NCI-H1105 (cell line): Measurements from ENCODE around the gene LRBA.

Experiments
- DNase-seq: peaks from one replicate; lab custom pipeline; 2025; lab: John Stamatoyannopoulos, UW

The LRBA gene

DNA sequence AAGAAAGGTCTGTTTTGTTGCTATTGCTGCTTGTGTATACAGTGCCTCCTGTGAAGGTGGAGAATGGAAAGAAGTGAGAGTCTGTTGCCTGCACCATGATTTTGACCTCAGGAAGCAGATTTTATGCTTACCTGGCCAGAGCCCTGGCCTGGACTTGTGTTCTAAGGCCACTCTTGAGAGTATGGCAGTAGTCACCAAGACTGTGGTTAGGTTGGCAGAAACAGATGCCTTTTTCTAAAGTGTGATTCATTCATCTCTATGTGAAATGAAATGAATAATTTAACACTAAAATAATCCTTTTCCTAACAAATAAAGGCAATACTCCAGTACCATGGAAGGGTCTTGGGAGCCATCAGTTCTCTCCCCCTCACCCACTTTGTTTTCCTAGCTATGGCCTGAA, 775.1 kb downstream of the LRBA start:
- no peak for DNase-seq

GRCh38 chr4:150238591-150238990, 776.5 kb downstream of the LRBA start:
- DNase-seq = no peak

DNA sequence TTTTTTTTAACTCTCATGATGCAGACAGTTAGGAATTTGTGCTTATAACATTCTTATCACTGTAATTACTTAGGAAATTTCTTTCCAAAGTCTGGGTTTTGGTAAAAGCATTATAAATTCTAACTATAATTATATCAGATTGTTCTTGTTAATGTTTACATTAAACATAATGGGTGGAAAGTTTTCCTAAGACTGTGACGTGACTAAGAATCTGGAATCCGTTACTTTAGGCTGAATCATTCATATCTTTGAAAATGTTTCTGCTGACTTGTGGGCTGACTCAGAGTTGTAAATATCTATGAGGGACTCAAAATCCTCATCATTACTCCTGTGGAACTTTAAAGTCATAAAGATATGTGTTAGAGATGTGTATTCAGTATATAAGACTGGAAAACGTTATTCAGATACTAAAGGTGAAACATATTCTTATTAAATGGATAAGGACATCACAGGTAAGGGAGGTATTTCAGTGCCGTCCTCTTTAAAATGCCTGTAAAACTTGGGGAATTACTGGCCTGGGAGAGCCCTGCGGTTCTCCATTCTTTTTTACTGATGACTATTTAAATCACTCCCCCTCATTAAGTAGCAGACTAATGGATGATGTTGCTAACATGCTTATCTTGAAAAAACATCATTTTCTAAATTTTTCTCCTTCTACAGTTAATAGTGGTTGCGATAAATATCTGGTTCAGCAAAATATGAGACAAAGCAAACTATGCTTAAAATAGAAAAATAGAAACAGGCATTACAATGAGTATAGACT, 777.8 kb downstream of the LRBA start:
- DNase-seq = no peak

- DNase-seq = no peak
Measured at GRCh38 chr4:150236626-150237025, 778.5 kb downstream of the LRBA start.

DNA sequence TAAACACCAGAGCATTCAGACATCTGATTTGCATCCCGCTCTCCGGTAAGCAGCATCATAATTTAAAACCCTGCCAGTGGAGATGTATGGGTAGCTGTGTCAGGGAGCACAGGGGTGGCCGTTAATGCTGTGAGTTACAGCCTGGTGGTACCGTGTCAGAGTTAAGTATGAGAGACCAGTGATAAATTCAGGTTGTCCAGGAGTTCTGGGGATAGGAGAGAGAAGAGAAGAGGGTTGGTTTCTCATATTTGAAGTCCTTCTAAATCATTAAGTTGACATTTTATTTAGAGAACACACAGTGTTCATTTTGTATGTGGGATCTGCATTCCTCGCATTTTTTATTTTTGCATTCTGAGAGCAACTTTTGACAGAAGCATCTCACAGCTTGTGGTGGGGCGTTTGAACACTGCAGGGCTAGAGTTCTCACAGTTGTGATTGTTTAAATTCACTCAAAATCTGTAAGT, 779.2 kb downstream of the LRBA start:
- DNase-seq = no peak

DNA sequence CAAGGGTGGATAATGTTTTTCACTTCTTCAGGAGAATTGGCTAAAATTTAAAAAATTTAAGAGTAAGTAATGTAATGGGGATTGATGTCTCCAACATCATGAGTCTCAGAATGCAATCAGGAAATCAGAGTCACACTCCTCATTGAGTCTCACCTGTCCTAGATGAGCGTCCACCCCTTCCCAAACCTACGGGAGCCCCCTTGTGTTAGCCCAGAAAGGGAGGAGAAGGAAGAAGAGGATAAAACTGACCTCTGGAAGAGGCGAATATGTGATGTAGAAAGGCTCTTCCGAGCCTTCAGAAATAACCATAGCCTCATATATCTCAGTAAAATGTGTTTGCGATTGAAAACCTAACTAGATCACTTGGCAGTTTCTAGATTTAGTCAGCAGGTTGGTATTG, 779.8 kb downstream of the LRBA start:
- DNase-seq = no peak

- no peak for DNase-seq
Measured at GRCh38 chr4:150234246-150234645, 780.8 kb downstream of the LRBA start.

DNA sequence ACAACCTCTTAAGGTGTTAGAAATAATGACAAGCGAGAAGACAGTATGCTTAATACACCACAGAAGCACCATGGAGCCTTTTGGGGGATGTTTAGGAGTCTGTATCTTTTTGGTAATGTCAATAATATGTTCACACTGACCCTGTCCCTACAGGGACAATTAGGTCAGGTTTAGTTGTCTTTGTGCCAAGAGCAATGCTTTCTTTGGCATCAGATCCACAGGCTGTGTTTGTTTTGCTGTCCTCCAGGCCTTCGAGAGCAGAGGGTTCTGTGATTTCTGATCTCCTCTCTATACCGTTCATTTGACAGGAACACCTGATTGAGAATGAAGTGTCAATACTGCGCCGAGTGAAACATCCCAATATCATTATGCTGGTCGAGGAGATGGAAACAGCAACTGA, 783.1 kb downstream of the LRBA start:
- DNase-seq = no peak

- DNase-seq = no peak
Measured at GRCh38 chr4:150231107-150231770, 783.8 kb downstream of the LRBA start.

DNA sequence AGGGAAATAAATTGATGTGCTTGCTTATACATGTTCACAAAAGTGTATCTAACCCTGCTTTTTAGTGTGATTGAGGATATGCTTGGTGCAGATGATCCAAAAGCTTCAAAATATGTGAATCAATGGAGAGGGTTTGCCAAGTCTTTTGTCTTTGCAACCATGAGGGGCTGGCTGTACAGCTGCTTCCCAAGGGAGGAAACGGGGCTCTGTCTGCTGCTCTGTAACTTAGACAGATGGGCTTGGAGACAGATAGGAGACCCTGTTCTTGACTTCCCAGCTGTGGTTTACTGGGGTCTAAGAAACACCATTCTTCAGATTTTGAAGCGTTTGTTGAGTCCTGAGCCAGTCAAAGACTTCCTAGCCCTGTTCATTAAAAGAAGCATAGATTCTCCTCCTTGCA, 784.5 kb downstream of the LRBA start:
- no peak for DNase-seq

- DNase-seq = no peak
Measured at GRCh38 chr4:150229520-150229919, 785.6 kb downstream of the LRBA start.

DNA sequence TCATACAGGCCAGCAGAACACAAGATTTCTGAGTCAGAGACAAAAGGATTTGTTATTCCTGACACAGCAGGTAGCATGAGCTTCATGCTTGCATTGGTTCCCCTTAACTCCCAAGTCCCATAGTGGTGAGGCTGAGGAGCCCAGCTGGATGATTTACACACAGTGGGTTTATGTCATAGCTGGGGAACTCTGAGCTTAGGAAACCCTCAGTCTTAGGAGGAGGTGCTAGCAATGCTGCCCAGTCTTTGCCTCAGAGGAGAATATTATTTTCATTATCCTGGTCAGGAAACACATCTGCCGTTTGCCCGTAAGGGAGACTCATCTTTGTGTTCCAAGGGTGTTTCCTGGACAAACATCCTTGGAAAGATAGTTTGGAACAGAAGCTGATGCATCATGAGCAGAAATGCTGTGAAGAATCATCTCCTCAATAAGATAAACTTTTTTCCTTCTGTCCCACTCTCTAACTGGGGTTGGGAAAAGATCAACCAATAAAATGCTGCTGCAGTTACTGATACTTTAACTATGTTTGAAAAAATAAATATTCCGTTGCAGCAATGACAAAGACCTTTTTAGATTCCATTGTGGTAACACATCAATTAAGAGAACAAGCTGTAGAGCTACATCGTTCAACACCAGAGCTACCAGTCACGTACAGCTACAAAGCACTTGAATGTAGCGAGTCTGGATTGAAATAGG, 790.0 kb downstream of the LRBA start:
- DNase-seq = no peak

- DNase-seq = no peak
Measured at GRCh38 chr4:150219841-150220240, 795.2 kb downstream of the LRBA start.

- no peak for DNase-seq
Measured at GRCh38 chr4:150218447-150218846, 796.6 kb downstream of the LRBA start.

GRCh38 chr4:150217808-150218207, 797.3 kb downstream of the LRBA start:
- peak; percentile 36 for DNase-seq

- peak; percentile 3 for DNase-seq
Measured at GRCh38 chr4:150217192-150217591, 797.9 kb downstream of the LRBA start.

GRCh38 chr4:150216726-150217125, 798.4 kb downstream of the LRBA start:
- DNase-seq = no peak

DNA sequence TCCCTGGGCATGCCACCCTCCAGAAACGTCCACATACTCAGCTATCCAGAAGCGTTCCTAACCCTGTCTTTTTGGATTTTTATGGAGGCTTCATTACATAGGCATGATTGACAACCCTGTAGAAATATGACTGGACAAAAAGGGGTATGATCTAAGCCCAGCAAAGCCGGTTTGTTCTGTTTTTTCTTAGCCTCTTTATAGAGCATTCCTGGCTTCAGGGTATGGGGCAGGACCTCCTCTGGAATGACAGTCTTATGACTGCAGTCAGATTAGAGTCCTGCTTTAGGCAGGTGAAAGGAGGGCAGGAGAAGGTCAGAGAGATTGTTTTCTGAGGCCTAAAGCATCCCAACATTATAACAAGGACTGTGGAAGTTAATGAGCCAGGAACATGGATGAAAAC, 799.5 kb downstream of the LRBA start:
- no peak for DNase-seq
